Smooth muscle cell (in vitro differentiated cells): Measurements from ENCODE around the gene MYH7. TPM values are rescaled to one million over a fixed set of nuclear protein-coding genes. Genes with fewer than 3 reads are reported as not detected.

Experiments
- DNase-seq: peaks from one replicate; lab custom pipeline; 2025; ENCODE audit not compliant: unreplicated experiment; lab: John Stamatoyannopoulos, UW
- H2AFZ ChIP-seq: fragments of 200-600 bp; sonication (generic); 2 replicates; pipeline ENCODE4 v1.6.0; 2016; ENCODE audit warnings: antibody characterized with exemption, low read depth, mild to moderate bottlenecking
- H3F3A ChIP-seq: fragments of 200-600 bp; sonication (generic); 2 replicates; pipeline ENCODE4 v1.6.0; 2017; ENCODE audit warnings: antibody characterized with exemption, low read depth
- H3K27ac ChIP-seq: fragments of 200-600 bp; sonication (generic); 2 replicates; pipeline ENCODE4 v1.5.1; 2016; ENCODE audit warnings: low read depth, mild to moderate bottlenecking
- H3K27me3 ChIP-seq: fragments of 200-600 bp; sonication (generic); 2 replicates; pipeline ENCODE4 v1.6.1; 2016; ENCODE audit warnings: low read depth, mild to moderate bottlenecking
- H3K36me3 ChIP-seq: fragments of 200-600 bp; sonication (generic); 2 replicates; pipeline ENCODE4 v1.5.1; 2016; ENCODE audit warnings: low read depth
- H3K4me1 ChIP-seq: fragments of 200-600 bp; sonication (generic); 2 replicates; pipeline ENCODE4 v1.5.1; 2016; ENCODE audit warnings: low read depth
- H3K4me2 ChIP-seq: fragments of 200-600 bp; sonication (generic); 2 replicates; pipeline ENCODE4 v1.6.0; 2016; ENCODE audit warnings: mild to moderate bottlenecking
- H3K4me3 ChIP-seq: fragments of 200-600 bp; sonication (generic); 2 replicates; pipeline ENCODE4 v1.5.1; 2016; ENCODE audit warnings: mild to moderate bottlenecking
- H3K79me2 ChIP-seq: fragments of 200-600 bp; sonication (generic); 2 replicates; pipeline ENCODE4 v1.6.0; 2016; ENCODE audit warnings: low read depth, mild to moderate bottlenecking
- H3K9ac ChIP-seq: fragments of 200-600 bp; sonication (generic); 2 replicates; pipeline ENCODE4 v1.6.0; 2016; ENCODE audit warnings: low read depth
- H3K9me3 ChIP-seq: fragments of 200-600 bp; sonication (generic); replicated peaks from 2 replicates; pipeline ENCODE4 v1.5.1; 2016; ENCODE audit warnings: low read depth
- H4K20me1 ChIP-seq: fragments of 200-600 bp; sonication (generic); 2 replicates; pipeline ENCODE4 v1.6.0; 2016; ENCODE audit warnings: low read depth
- CTCF ChIP-seq: fragments of 200-600 bp; sonication (generic); IDR thresholded peaks from 2 replicates; pipeline ENCODE4 v1.5.1; 2017; ENCODE audit warnings: borderline replicate concordance, mild to moderate bottlenecking, antibody characterized with exemption; ENCODE audit not compliant: insufficient read depth, poor library complexity, severe bottlenecking
- WGBS: methylation state at CpG from one replicate; pipeline ENCODE4 v1.1.7; 2016; ENCODE audit warnings: low lambda C conversion rate; 5-methylcytosine and 5-hydroxymethylcytosine counted together
- polyA plus RNA-seq: library from polyadenylated mRNA; unstranded; fragments of >200 nt; fragmentation: Nextera tagmentation; extraction: Ambion mirVana; gene quantifications from 2 replicates; pipeline ENCODE4 v1.2.1, GENCODE V29; 2016
- total RNA-seq: library from RNA; depleted of rRNA; stranded (reverse); fragments of >200 nt; gene quantifications from 2 replicates; pipeline ENCODE4 v1.2.3, GENCODE V29; 2014

Gene MYH7
- total and polyA plus RNA-seq, 2 experiments from 2014 or later: not detected

DNA sequence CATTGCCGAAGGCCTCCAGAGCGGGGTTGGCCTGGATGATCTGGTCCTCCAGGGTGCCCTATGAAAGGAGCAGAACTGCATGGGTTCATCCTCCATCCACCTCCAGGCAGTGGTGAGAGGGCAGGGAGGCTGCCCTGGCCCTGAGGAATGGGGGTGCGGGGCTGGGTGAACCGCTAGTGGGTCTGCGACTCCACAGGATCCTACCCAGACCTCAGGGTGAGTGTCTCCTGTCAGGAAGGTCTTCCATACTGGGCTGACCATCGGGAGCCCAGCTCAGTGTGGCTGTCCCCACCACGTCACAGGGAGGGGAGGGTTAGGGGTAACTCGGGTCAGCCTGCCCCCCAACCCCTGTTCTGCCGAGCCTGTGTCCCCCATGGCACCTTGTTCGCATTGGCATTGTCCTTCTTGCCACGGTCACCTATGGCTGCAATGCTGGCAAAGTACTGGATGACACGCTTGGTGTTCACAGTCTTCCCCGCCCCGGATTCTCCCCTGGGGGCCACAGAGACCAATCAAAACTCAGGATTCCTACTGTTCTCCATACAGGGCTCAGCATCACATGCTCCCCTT is 31.0 kb downstream of the MYH7 start:
- no peaks in the 10 kb centered on the region for H3K9me3 ChIP-seq
- peaks cover 7% of the 10 kb centered on the region for H3K27me3 ChIP-seq
- H3F3A ChIP-seq: no peaks in the 10 kb centered on the region
- TF ChIP-seq CTCF: no peak
- no peak for DNase-seq
- no peak overlapping the region for H3K9ac ChIP-seq
- H3K4me1 ChIP-seq: no peaks in the 10 kb centered on the region
- 94% methylated on average over 14 of the region's 14 CpGs for WGBS
- no peak overlapping the region for H3K4me3 ChIP-seq
- no peaks in the 10 kb centered on the region for H3K79me2 ChIP-seq
- no peak overlapping the region for H3K4me2 ChIP-seq
- H3K27ac ChIP-seq: no peak overlapping the region
- no peaks in the 10 kb centered on the region for H4K20me1 ChIP-seq
- H2AFZ ChIP-seq: no peak overlapping the region
- no peaks in the 10 kb centered on the region for H3K36me3 ChIP-seq

DNA sequence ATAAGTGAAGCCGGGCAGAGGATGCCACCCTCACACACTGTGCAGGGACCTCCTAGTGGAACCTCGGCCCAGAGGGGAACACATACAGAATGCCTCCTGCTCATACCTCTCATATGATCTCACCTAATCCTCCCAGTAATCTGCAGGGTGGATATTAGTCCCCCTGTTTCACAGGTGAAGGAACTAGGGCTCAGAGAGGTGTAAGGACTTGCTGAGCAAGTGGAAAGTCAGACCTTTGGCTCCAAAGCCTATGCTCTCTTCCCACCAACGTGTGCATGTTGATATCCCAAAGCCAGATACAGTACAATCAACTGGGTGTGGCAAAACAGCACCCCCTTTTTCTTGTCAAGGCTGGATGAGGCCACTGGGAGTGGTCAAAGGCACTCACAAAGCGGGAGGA is 31.6 kb downstream of the MYH7 start:
- Histone ChIP-seq H2AFZ (no peak overlapping the region), H3K36me3 (no peaks in the 10 kb centered on the region), H3K9ac (no peak overlapping the region), H3K27me3 (peaks cover 7% of the 10 kb centered on the region), H3K4me3 (no peak overlapping the region), H3F3A (no peaks in the 10 kb centered on the region), H4K20me1 (no peaks in the 10 kb centered on the region), H3K79me2 (no peaks in the 10 kb centered on the region), H3K27ac (no peak overlapping the region), H3K4me2 (no peak overlapping the region), H3K4me1 (no peaks in the 10 kb centered on the region), H3K9me3 (no peaks in the 10 kb centered on the region)
- DNase-seq: no peak
- no peak for TF ChIP-seq CTCF
- 84% methylated on average over 4 of the region's 4 CpGs for WGBS

- Histone ChIP-seq H3K4me2 (no peak overlapping the region), H2AFZ (no peak overlapping the region), H3K4me3 (no peak overlapping the region), H3F3A (no peaks in the 10 kb centered on the region), H3K79me2 (no peaks in the 10 kb centered on the region), H3K9me3 (no peaks in the 10 kb centered on the region), H3K27ac (no peak overlapping the region), H3K27me3 (peaks cover 7% of the 10 kb centered on the region), H3K36me3 (no peaks in the 10 kb centered on the region), H4K20me1 (no peaks in the 10 kb centered on the region), H3K9ac (no peak overlapping the region), H3K4me1 (no peaks in the 10 kb centered on the region)
- WGBS: 83% methylated on average over 7 of the region's 7 CpGs
- no peak for DNase-seq
- TF ChIP-seq CTCF: no peak
Measured at GRCh38 chr14:23403139-23403438, 32.4 kb downstream of the MYH7 start.
